Right atrium auricular region (tissue), 2 donors: ENCODE results near the gene LGI4. TPM values are rescaled to one million over a fixed set of nuclear protein-coding genes. Genes with fewer than 3 reads are reported as not detected.

Source experiments
- DNase-seq: peaks from one replicate; pipeline ENCODE4 v3.0.0-alpha.2; 2019; ENCODE audit warnings: low spot score
- H3K27ac ChIP-seq, 2 donors: fragments of 200-600 bp; sonication (generic); 1 replicate in 1 of 2; 2 replicates in 1 of 2; pipeline ENCODE4 v1.5.1; 2016 to 2019
- H3K27me3 ChIP-seq, 2 donors: fragments of 200-600 bp; sonication (generic); one replicate each; pipeline versions ENCODE4 v1.5.1 to v1.6.0; 2017 to 2019
- H3K36me3 ChIP-seq: fragments of 200-600 bp; sonication (generic); one replicate; pipeline ENCODE4 v1.5.1; 2016
- H3K4me1 ChIP-seq, 2 donors: fragments of 200-600 bp; sonication (generic); one replicate each; pipeline versions ENCODE4 v1.5.1 to v1.6.0; 2017 to 2019
- H3K4me3 ChIP-seq, 2 donors: fragments of 200-600 bp; sonication (generic); 1 replicate in 1 of 2; 2 replicates in 1 of 2; pipeline ENCODE4 v1.5.1; 2017 to 2019; ENCODE audit warnings: mild to moderate bottlenecking in 1 of 2, moderate library complexity in 1 of 2
- H3K9me3 ChIP-seq, 2 donors: fragments of 200-600 bp; sonication (generic); one replicate each; pipeline ENCODE4 v1.5.1; 2019
- total RNA-seq, 2 donors: library from RNA; depleted of rRNA; stranded (reverse); fragments of >200 nt; gene quantifications; one replicate each; pipeline ENCODE4 v1.1.0, GENCODE V29; 2016
- TF ChIP-seq, protein P1 (sequence below), 2 donors: fragments of 200-600 bp; sonication (generic); IDR thresholded peaks; one replicate each; pipeline ENCODE4 v1.5.1; 2019; ENCODE audit warnings: antibody characterized with exemption in 2 of 2

Gene LGI4
- total RNA-seq, 2 donors from 2014 or later, result 10.9 to 42.5 TPM

DNA sequence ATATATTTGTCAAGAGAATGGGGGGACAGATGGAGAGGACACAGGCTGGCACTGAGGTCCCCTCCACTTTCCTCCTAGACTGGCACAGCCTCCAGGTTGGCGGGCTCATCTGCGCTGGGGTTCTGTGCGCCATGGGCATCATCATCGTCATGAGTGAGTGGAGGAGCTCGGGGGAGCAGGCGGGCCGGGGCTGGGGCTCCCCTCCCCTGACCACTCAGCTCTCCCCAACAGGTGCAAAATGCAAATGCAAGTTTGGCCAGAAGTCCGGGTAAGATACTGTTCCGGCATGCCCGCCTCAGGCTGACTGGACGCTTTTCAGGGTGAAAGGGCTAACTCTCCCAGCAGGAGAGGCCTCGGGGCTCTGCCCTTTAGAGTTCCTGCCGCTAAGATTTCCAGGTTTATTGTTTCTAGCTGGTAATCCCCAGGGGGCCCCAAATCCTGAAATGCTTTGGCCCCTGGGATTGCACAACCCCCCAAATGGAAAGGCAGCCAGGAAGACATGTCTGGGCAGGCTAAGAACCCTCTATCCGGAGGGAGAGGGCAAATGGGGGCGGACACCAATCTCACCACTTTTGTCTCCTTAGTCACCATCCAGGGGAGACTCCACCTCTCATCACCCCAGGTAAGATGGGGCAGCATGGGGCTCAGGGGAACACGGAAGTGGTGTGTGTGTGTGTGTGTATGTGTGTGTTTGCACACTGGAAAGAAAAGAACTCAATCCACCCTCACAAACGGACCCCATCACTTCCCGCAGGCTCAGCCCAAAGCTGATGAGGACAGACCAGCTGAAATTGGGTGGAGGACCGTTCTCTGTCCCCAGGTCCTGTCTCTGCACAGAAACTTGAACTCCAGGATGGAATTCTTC lies 11.9 kb downstream of the LGI4 start:
- H3K9me3 ChIP-seq, result no peaks in the 10 kb centered on the region
- no peak for DNase-seq
- peaks cover 0 to 36% of the 10 kb centered on the region in 2 donors for H3K4me1 ChIP-seq
- H3K27me3 ChIP-seq, result no peaks in the 10 kb centered on the region
- peak overlapping the region; percentile 89 to 93 for H3K27ac ChIP-seq
- no peaks in the 10 kb centered on the region for H3K36me3 ChIP-seq
- no peak overlapping the region for H3K4me3 ChIP-seq
- TF ChIP-seq, protein P1, sequence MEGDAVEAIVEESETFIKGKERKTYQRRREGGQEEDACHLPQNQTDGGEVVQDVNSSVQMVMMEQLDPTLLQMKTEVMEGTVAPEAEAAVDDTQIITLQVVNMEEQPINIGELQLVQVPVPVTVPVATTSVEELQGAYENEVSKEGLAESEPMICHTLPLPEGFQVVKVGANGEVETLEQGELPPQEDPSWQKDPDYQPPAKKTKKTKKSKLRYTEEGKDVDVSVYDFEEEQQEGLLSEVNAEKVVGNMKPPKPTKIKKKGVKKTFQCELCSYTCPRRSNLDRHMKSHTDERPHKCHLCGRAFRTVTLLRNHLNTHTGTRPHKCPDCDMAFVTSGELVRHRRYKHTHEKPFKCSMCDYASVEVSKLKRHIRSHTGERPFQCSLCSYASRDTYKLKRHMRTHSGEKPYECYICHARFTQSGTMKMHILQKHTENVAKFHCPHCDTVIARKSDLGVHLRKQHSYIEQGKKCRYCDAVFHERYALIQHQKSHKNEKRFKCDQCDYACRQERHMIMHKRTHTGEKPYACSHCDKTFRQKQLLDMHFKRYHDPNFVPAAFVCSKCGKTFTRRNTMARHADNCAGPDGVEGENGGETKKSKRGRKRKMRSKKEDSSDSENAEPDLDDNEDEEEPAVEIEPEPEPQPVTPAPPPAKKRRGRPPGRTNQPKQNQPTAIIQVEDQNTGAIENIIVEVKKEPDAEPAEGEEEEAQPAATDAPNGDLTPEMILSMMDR (IDR thresholded peaks at IDR 0.05), result no peak

DNA sequence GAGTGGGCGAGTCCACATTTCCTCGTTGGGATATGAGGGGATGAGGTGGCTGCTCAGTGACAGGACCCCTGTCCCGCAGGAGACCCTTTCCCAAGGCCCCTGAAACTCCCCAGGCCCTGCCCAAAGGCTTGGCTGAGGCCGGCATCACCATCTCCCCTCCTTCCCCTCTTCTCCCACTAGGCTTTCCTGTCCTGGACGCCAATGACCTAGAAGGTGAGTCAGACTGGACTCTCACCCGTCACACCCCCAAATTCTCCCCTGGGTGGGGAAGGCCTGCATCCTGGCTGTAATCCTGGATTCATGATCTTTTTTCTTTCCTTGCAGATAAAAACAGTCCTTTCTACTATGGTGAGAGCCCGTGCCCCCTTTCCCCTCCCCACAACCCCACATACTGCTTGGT lies 14.0 kb downstream of the LGI4 start:
- no peak overlapping the region for H3K4me3 ChIP-seq
- no peak for DNase-seq
- H3K36me3 ChIP-seq, result no peaks in the 10 kb centered on the region
- H3K9me3 ChIP-seq, result no peaks in the 10 kb centered on the region
- no peaks in the 10 kb centered on the region for H3K27me3 ChIP-seq
- H3K4me1 ChIP-seq, result peaks cover 0 to 34% of the 10 kb centered on the region in 2 donors
- peak overlapping the region in 1 of 2 donors; percentile 35 for H3K27ac ChIP-seq
- TF ChIP-seq, protein P1 (IDR thresholded peaks at IDR 0.05), result no peak

DNA sequence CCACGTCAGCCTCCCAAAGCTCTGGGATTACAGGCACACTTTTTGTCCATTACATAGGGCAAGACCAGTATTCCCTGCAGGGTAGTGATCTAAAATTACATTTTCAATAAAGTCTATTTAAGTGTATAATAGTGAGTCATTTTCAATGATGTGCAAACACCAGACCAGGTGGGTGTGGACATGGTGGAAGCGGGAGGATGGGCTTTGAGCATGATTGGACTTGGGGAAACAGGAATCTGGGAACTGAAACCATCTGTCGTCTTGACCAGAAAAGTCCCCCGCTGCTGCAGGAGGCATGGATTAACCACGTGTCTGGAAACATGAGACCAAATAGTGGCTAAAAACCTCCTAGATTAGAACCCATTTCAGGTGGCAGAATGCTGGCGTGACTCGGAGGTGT lies 14.4 kb downstream of the LGI4 start:
- peaks cover 0 to 30% of the 10 kb centered on the region in 2 donors for H3K4me1 ChIP-seq
- no peaks in the 10 kb centered on the region for H3K9me3 ChIP-seq
- H3K36me3 ChIP-seq, result no peaks in the 10 kb centered on the region
- no peak overlapping the region for H3K4me3 ChIP-seq
- H3K27ac ChIP-seq, result peak overlapping the region in 1 of 2 donors; percentile 35
- no peaks in the 10 kb centered on the region for H3K27me3 ChIP-seq
- no peak for DNase-seq
- TF ChIP-seq, protein P1 (IDR thresholded peaks at IDR 0.05), result no peak

DNA sequence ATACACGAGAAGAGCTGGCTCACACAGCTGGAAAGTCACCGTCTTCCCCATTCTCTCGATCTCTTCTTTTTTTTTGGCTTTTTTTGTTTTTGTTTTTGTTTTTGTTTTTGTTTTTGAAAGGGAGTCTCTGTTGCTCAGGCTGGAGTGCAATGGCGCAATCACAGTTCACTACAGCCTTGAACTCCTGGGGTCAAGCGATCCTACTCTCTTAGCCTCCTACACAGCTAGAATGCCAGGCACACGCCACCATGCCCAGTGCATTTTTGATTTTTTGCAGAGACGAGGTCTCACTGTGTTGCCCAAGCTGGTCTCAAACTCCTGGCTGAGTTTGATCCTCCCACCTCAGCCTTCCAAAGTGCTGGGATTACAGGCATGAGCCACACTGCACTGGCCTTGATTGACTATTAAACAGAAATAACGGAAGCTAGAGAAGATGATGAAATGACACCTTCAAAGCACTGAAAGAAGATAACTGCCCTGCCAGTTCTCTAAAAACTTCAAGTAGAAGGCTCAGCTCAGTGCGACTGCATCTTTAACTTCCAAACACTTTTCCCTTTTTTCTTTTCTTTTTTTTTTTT lies 15.2 kb downstream of the LGI4 start:
- Histone ChIP-seq H3K27ac (peak overlapping the region in 1 of 2 donors; percentile 16), H3K4me3 (no peak overlapping the region), H3K4me1 (peaks cover 0 to 29% of the 10 kb centered on the region in 2 donors), H3K27me3 (no peaks in the 10 kb centered on the region), H3K9me3 (no peaks in the 10 kb centered on the region), H3K36me3 (no peaks in the 10 kb centered on the region)
- TF ChIP-seq, protein P1 (IDR thresholded peaks at IDR 0.05), result no peak
- DNase-seq, result no peak

DNA sequence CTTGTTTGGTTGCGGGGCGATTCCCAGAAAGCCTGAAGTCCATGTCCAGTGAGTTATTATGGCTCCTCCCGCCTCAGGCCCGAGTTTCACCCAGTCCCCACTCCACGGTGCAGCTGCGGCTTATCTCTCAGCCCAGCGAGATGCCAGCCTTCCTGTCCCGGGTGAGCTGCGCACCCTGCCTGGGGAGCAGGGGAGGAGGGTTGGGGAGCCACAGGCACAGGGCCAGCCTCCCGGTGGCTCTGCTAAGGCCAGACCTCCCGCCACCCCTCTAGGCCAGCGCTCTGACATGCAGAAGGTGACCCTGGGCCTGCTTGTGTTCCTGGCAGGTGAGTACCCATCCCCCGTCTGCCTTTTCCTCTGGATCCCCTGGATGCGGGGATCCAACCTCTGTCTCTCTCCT lies 15.8 kb downstream of the LGI4 start:
- Histone ChIP-seq H3K4me1 (peaks cover 0 to 31% of the 10 kb centered on the region in 2 donors), H3K9me3 (no peaks in the 10 kb centered on the region), H3K36me3 (no peaks in the 10 kb centered on the region), H3K27ac (peak overlapping the region in 1 of 2 donors; percentile 43), H3K4me3 (no peak overlapping the region), H3K27me3 (no peaks in the 10 kb centered on the region)
- DNase-seq, result no peak
- TF ChIP-seq, protein P1 (IDR thresholded peaks at IDR 0.05), result no peak
